PC-3 (cell line): Measurements from ENCODE around the gene YAF2. TPM values are rescaled to one million over a fixed set of nuclear protein-coding genes. Genes with fewer than 3 reads are reported as not detected.
A peak's percentile ranks its signal among the peaks of the same experiment; 100 is the strongest.

Experiments
- ATAC-seq: fragments of 200-7000 bp; cut with Tn5 transposase; 2 replicates; pipeline ENCODE4 v1.9.1; 2020; ENCODE audit warnings: mild to moderate bottlenecking, moderate library complexity
- BruUV-seq: library from RNA; stranded (reverse); fragments of 400-500 nt; replicated peaks from 2 replicates; lab custom pipeline; 2021; lab: Mats Ljungman, UMichigan
- CTCF ChIA-PET: fragments of 300-600 bp; sonication (Branson Sonifier 250); formaldehyde crosslinking; loops from one replicate; lab custom pipeline; 2022; ENCODE audit warnings: antibody characterized with exemption; lab: Charles Lee
- POLR2A ChIA-PET: fragments of 300-600 bp; sonication (Branson Sonifier 250); formaldehyde crosslinking; loops from one replicate; lab custom pipeline; 2022; ENCODE audit warnings: antibody characterized with exemption; ENCODE audit not compliant: unreplicated experiment; lab: Charles Lee
- DNase-seq: peaks from one replicate; pipeline ENCODE4 v3.0.0-alpha.2; 2015
- H2AFZ ChIP-seq: fragments of 300-600 bp; sonication (generic); 2 replicates; pipeline ENCODE4 v1.6.0; 2016; ENCODE audit warnings: antibody characterized with exemption, low read length
- H3F3A ChIP-seq: fragments of 300-600 bp; sonication (generic); one replicate; pipeline ENCODE4 v1.6.0; 2017; ENCODE audit warnings: antibody characterized with exemption, low read length, control low read depth, mild to moderate bottlenecking; ENCODE audit not compliant: unreplicated experiment
- H3K27ac ChIP-seq: fragments of 300-600 bp; sonication (generic); 2 replicates; pipeline ENCODE4 v1.5.1; 2016; ENCODE audit warnings: mild to moderate bottlenecking, low read length
- H3K27me3 ChIP-seq: fragments of 300-600 bp; sonication (generic); 2 replicates; pipeline ENCODE4 v1.6.1; 2016; ENCODE audit warnings: low read length, mixed read lengths
- H3K36me3 ChIP-seq: fragments of 300-600 bp; sonication (generic); 2 replicates; pipeline ENCODE4 v1.6.1; 2016; ENCODE audit warnings: low read depth, mixed run types, low read length, mixed read lengths
- H3K4me1 ChIP-seq: fragments of 300-600 bp; sonication (generic); 2 replicates; pipeline ENCODE4 v1.5.1; 2016; ENCODE audit warnings: low read length; ENCODE audit not compliant: insufficient read depth
- H3K4me2 ChIP-seq: fragments of 300-600 bp; sonication (generic); 2 replicates; pipeline ENCODE4 v1.6.0; 2016; ENCODE audit warnings: low read length
- H3K4me3 ChIP-seq: fragments of 300-600 bp; sonication (generic); 2 replicates; pipeline ENCODE4 v1.5.1; 2016; ENCODE audit warnings: mild to moderate bottlenecking, low read length, mixed read lengths
- H3K79me2 ChIP-seq: fragments of 300-600 bp; sonication (generic); 2 replicates; pipeline ENCODE4 v1.6.1; 2017; ENCODE audit warnings: low read length, mixed read lengths
- H3K9ac ChIP-seq: fragments of 300-600 bp; sonication (generic); 2 replicates; pipeline ENCODE4 v1.6.0; 2016; ENCODE audit warnings: mild to moderate bottlenecking, low read length
- H3K9me2 ChIP-seq: fragments of 300-600 bp; sonication (generic); replicated peaks from 2 replicates; pipeline ENCODE4 v1.6.1; 2016; ENCODE audit warnings: mixed run types, low read length, mixed read lengths
- H3K9me3 ChIP-seq: fragments of 300-600 bp; sonication (generic); 2 replicates; pipeline ENCODE4 v1.6.1; 2016; ENCODE audit warnings: low read length, mixed read lengths
- H4K20me1 ChIP-seq: fragments of 300-600 bp; sonication (generic); 2 replicates; pipeline ENCODE4 v1.6.1; 2016; ENCODE audit warnings: low read length, mixed read lengths
- EZH2 ChIP-seq: fragments of 300-600 bp; sonication (generic); IDR thresholded peaks from one replicate; pipeline ENCODE4 v1.6.1; 2017; ENCODE audit warnings: antibody characterized with exemption, mild to moderate bottlenecking, low read length; ENCODE audit not compliant: unreplicated experiment
- EZH2phosphoT487 ChIP-seq: fragments of 300-600 bp; sonication (generic); IDR thresholded peaks from 2 replicates; pipeline ENCODE4 v1.6.1; 2018; ENCODE audit warnings: mild to moderate bottlenecking, antibody characterized with exemption, low read length, borderline replicate concordance
- intact Hi-C: fragments of 100-400 bp; cut with micrococcal nuclease; formaldehyde crosslinking; loops from 2 replicates; pipeline ENCODE4 v1.9.0; 2023
- total RNA-seq: library from RNA; depleted of rRNA; stranded (reverse); fragments of >200 nt; gene quantifications from 2 replicates; pipeline ENCODE4 v1.2.3, GENCODE V29; 2014
- TF ChIP-seq, protein P1 (sequence below): fragments of 300-600 bp; sonication (generic); conservative IDR thresholded peaks from 2 replicates; pipeline ENCODE4 v1.5.1; 2017; ENCODE audit warnings: antibody characterized with exemption, low read depth, mild to moderate bottlenecking, low read length

The YAF2 gene
- total RNA-seq, 1 experiment from 2014 or later = 6.8 TPM

DNA sequence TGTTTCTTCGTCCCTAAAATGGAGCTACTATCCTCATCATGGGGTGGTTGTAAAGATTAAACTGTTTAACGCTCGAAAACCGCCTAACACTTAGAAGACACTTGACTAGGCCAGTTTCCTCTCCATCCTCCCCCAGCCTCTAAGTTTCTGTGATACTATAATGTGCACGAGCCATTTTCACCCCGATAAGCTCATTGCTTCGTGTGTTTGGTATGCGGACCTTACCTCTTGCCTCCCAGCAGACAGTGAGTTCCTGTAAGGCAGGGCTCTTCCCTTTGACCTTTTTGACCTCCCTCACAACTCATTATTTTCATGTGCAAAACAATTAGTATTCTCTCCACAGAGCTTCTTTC is 92.9 kb downstream of the YAF2 start:
- DNase-seq = peak; percentile 2
- Histone ChIP-seq H3K27ac (no peak overlapping the region), H3K4me2 (peak overlapping the region; percentile 90), H3K4me1 (peaks cover 23% of the 10 kb centered on the region; the same call in 1 of the 2 replicates), H3K9ac (peak overlapping the region; percentile 68), H2AFZ (peak overlapping the region; percentile 96), H3K9me2 (no peaks in the 10 kb centered on the region), H3K27me3 (no peaks in the 10 kb centered on the region), H3K36me3 (no peaks in the 10 kb centered on the region), H3F3A (no peaks in the 10 kb centered on the region), H3K79me2 (peaks cover 40% of the 10 kb centered on the region), H3K4me3 (peak overlapping the region; percentile 86), H4K20me1 (peaks cover 11% of the 10 kb centered on the region; the same call in 1 of the 2 replicates), H3K9me3 (no peaks in the 10 kb centered on the region)
- peak; percentile 1 for ATAC-seq
- no peak for TF ChIP-seq EZH2phosphoT487
- TF ChIP-seq EZH2 = no peak
- TF ChIP-seq, protein P1, sequence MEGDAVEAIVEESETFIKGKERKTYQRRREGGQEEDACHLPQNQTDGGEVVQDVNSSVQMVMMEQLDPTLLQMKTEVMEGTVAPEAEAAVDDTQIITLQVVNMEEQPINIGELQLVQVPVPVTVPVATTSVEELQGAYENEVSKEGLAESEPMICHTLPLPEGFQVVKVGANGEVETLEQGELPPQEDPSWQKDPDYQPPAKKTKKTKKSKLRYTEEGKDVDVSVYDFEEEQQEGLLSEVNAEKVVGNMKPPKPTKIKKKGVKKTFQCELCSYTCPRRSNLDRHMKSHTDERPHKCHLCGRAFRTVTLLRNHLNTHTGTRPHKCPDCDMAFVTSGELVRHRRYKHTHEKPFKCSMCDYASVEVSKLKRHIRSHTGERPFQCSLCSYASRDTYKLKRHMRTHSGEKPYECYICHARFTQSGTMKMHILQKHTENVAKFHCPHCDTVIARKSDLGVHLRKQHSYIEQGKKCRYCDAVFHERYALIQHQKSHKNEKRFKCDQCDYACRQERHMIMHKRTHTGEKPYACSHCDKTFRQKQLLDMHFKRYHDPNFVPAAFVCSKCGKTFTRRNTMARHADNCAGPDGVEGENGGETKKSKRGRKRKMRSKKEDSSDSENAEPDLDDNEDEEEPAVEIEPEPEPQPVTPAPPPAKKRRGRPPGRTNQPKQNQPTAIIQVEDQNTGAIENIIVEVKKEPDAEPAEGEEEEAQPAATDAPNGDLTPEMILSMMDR = no peak
- POLR2A ChIA-PET = interaction anchor here (0.5 kb wide), 1 partner anchor 94 kb away, joined by 9 read pairs; no protein-coding TSS in a partner anchor
- intact Hi-C loops = no loop called here
- BruUV-seq = TSS peak; percentile 97
- CTCF ChIA-PET = no interaction called here

DNA sequence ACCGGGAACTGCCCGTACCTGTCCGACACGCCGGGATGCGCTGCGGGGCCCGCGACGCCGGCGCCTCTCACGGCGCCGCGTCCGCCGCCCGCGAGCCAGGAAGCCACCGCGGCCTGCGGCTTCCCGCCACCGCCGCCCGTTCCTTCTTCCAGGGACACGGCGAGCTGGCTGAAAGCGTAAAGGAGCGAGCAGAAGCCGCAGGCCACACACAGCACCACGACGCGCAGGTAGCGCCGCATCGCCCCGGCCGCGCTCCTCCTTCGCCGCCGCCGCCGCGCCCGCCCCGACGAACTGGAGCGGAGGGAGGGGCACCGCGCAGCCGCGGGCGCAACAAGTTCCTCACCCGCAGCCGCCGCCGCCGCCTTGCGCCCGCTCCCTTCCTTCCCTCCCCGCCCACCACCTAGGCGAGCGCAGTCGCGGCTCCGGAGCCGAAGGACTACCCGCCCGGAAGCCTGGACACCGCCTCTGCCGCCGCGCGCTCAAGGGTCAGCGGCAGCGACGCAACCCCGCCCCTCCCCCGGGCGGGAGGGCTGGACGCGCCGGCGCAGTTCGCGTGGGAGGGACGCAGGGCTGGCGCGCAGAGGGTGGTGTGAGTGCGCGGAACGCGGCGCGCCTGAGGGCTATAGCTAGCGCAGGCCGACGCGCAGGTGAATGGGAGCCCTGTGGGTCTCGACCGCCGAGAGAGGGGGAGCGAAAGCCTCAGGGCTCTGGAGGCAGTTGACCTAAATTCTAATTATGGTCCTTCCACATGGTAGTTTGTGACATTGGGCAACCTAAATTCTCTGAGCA is 93.4 kb downstream of the YAF2 start, which contains the start of gene GXYLT1:
Gene GXYLT1, minus strand, starts transcription at position 467 of the 789 bp plus-strand sequence. Its CDS starts 228 bp downstream, at position 239.
- Histone ChIP-seq H3K9me3 (no peaks in the 10 kb centered on the region), H4K20me1 (peaks cover 11% of the 10 kb centered on the region; the same call in 1 of the 2 replicates), H3F3A (no peaks in the 10 kb centered on the region), H3K79me2 (peaks cover 44% of the 10 kb centered on the region), H3K36me3 (no peaks in the 10 kb centered on the region), H3K27ac (peak within 1 kb of the TSS; percentile 32), H3K4me2 (peak within 1 kb of the TSS; percentile 90), H2AFZ (peak within 1 kb of the TSS; percentile 96), H3K27me3 (no peaks in the 10 kb centered on the region), H3K4me3 (peak within 1 kb of the TSS; percentile 86), H3K9me2 (no peaks in the 10 kb centered on the region), H3K4me1 (peaks cover 23% of the 10 kb centered on the region; the same call in 1 of the 2 replicates), H3K9ac (peak within 1 kb of the TSS; percentile 68)
- TF ChIP-seq EZH2 (no peak), EZH2phosphoT487 (0 out of 2 replicates have a peak, but pooled peaks have one; percentile 36)
- ChIA-PET CTCF (no interaction called here), POLR2A (interaction anchor here (0.5 kb wide), 1 partner anchor 94 kb away, joined by 9 read pairs; no protein-coding TSS in a partner anchor)
- BruUV-seq = no TSS peak
- intact Hi-C loops = loop anchor here (1.0 to 5.0 kb wide), 2 partner anchors 93 to 182 kb away; partner anchors contain the start of genes PPHLN1, YAF2 and ZCRB1
- DNase-seq = peak; percentile 97
- ATAC-seq = peak; percentile 93

DNA sequence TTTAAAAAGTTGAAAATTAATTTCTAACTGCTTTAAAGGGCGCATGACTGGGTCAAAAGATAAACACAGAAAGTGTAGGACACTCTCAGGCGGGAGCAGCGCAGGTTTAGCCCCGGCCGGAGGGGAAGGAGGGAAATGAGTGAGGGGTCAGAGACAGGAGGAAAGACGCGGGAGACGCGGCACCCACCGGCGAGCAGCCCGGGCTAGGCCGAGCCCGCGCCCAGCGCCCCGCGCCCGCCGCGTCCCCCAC is 94.0 kb downstream of the YAF2 start:
- CTCF ChIA-PET = no interaction called here
- Histone ChIP-seq H3F3A (no peaks in the 10 kb centered on the region), H3K27ac (0 out of 2 replicates have a peak overlapping the region, but pooled peaks have one; percentile 32), H3K9ac (peak overlapping the region; percentile 68), H3K27me3 (no peaks in the 10 kb centered on the region), H3K9me3 (no peaks in the 10 kb centered on the region), H3K9me2 (no peaks in the 10 kb centered on the region), H4K20me1 (peaks cover 11% of the 10 kb centered on the region; the same call in 1 of the 2 replicates), H3K4me3 (peak overlapping the region; percentile 86), H3K4me1 (peaks cover 23% of the 10 kb centered on the region; the same call in 1 of the 2 replicates), H3K36me3 (no peaks in the 10 kb centered on the region), H3K4me2 (peak overlapping the region; percentile 90), H3K79me2 (peaks cover 49% of the 10 kb centered on the region), H2AFZ (peak overlapping the region; percentile 96)
- POLR2A ChIA-PET = no interaction called here
- DNase-seq (peak; percentile 9), ATAC-seq (no peak)
- no TSS peak for BruUV-seq
- TF ChIP-seq, protein P1 = no peak
- TF ChIP-seq EZH2 (no peak), EZH2phosphoT487 (no peak)
- intact Hi-C loops = loop anchor here (1.0 to 5.0 kb wide), 2 partner anchors 93 to 182 kb away; partner anchors contain the start of genes PPHLN1, YAF2 and ZCRB1
